Coronary artery (tissue), 2 donors: ENCODE measurements around the gene FBXO41.

Experiments used
- DNase-seq: peaks from one replicate; pipeline ENCODE4 v3.0.0-alpha.2; 2017; ENCODE audit warnings: low spot score
- H3K27ac ChIP-seq, 2 donors: fragments of 200-600 bp; sonication (generic); one replicate each; pipeline ENCODE4 v1.5.1; 2016 to 2019
- H3K4me3 ChIP-seq: fragments of 200-600 bp; sonication (generic); 2 replicates; pipeline ENCODE4 v1.5.1; 2016; ENCODE audit warnings: mild to moderate bottlenecking, moderate library complexity
- CTCF ChIP-seq: fragments of 200-600 bp; sonication (generic); IDR thresholded peaks from one replicate; pipeline ENCODE4 v1.5.1; 2019; ENCODE audit warnings: antibody characterized with exemption

Gene FBXO41

DNA sequence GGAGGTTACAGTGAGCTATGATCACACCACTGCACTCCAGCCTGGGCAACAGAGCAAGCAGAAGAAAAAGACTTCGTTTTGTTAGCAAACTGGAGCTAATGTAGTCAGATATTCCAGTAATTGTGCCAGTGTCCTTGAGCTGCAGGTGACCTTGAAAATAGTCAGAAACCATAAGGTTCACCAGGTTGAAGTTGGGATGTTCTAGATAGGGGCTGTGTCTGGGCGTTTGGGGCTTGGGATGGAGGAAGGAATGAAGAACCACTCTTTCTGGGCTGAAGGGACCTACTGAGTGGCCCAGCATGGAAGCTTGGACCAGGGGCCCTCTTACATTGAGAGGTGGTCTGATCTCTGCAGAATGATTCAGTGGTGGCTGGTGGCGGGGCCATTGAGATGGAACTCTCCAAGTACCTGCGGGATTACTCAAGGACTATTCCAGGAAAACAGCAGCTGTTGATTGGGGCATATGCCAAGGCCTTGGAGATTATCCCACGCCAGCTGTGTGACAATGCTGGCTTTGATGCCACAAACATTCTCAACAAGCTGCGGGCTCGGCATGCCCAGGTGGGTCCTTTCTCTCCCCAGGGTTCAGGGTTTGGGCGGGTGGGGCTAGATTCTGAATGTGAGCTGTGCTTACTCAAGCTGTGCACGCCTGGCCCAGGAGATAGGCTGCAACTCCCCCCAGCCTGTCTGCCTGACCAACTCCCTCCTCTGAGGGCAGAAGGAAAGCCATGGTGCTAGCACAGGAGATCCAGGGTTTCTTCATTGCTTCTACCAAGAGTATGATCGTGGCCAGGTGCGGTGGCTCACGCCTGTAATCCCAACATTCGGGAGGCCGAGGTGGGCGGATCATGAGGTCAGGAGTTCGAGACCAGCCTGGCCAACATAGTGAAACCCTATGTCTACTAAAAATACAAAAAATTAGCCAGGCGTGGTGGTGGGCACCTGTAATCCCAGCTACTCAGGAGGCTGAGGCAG, 33.1 kb downstream of the FBXO41 start:
- H3K27ac ChIP-seq = no peak overlapping the region
- no peak overlapping the region for H3K4me3 ChIP-seq
- TF ChIP-seq CTCF = no peak
- no peak for DNase-seq

DNA sequence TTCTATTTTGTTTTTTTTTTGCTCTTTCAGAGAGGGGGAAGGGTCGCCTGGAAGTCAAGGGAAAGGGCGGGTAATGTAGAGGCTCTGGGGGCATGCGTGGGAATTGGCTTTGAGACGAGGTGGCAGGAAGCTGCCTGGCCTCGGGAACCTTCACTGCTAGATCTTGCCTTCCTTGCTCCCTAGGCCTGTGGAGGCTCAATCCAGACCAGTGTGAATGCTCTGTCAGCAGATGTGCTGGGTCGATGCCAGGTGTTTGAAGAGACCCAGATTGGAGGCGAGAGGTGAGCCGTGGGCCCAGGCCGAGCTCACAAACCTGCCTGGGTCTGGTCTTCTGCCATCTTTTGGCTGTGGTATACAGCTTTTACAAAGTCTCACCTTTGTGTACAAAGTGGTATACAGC, 34.6 kb downstream of the FBXO41 start:
- DNase-seq = no peak
- no peak overlapping the region for H3K27ac ChIP-seq
- no peak overlapping the region for H3K4me3 ChIP-seq
- TF ChIP-seq CTCF = no peak

- H3K4me3 ChIP-seq = no peak overlapping the region
- TF ChIP-seq CTCF = no peak
- H3K27ac ChIP-seq = no peak overlapping the region
- DNase-seq = no peak
Measured at GRCh38 chr2:73246850-73247249, 37.4 kb downstream of the FBXO41 start.

DNA sequence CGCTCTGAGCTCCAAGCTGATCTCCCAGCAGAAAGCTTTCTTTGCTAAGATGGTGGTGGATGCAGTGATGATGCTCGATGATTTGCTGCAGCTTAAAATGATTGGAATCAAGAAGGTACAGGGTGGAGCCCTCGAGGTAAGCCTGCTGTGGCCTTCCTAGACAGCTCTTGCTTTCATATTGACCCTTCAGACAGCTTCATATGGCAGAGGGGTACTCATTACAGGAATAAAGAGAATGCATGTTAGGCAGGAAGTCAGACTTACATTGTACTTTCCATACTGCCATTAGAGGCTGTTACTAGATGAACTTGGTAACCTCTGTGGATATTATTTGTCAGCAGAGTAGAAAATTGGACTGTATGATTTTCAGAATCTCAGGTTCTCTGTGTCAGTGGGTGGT, 39.7 kb downstream of the FBXO41 start:
- Histone ChIP-seq H3K4me3 (no peak overlapping the region), H3K27ac (no peak overlapping the region)
- TF ChIP-seq CTCF = no peak
- DNase-seq = no peak

DNA sequence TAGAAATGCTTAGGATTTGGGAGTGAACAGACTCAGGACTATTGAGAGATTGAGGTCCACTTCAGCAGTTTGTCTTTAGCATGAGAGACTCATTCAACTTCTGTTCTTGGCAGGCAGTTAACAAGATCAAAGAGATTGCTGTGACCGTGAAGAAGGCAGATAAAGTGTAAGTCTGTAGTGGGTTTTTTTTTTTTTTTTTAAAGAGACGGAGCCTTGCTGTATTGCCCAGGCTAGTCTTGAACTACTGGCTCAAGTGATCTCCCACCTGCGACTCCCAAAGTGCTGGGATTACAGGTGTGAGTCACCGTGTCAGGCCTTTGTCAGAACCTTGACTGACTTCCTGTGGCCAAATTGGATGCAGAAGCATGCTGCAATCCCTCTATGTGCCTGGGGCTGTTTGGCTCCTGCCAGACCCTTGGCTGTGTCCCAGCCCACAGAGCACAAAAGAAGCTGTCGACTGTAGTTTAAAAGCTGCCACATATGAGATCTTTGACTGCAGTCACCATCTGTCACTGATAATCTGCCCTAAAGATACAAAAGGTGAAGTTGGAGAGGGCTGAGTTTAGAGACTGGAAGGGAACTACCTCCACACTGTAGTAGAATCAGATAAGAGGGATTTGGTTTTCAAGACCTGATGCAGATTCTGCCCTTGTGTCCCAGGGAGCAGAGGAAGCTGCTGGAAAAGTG, 40.3 kb downstream of the FBXO41 start:
- DNase-seq = no peak
- no peak for TF ChIP-seq CTCF
- Histone ChIP-seq H3K27ac (no peak overlapping the region), H3K4me3 (no peak overlapping the region)

DNA sequence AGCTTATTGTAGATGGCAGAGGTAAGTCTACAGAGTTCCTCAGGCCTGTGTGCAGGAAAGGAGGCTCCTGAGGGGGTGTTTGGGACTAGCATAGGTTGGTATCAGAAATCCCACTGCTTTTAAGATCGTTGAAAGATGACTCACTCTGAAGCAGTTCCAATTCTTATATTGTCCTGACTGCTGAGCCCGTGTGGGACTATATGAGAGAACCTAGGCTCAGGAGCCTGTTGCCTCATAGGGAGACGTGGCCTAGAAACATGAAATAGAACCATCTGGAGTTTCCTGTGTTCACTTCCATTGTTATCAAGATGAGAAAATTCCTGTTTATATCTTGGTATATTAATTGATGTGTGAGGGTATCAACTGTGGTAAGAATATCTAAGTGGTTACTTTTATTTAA, 44.5 kb downstream of the FBXO41 start:
- TF ChIP-seq CTCF = no peak
- no peak for DNase-seq
- H3K27ac ChIP-seq = no peak overlapping the region
- H3K4me3 ChIP-seq = no peak overlapping the region
